Panc1 (cell line): ENCODE measurements around the gene TBX21. TPM values are rescaled to one million over a fixed set of nuclear protein-coding genes. Genes with fewer than 3 reads are reported as not detected.

ENCODE experiments used
- ATAC-seq: fragments of 200-7000 bp; cut with Tn5 transposase; 2 replicates; pipeline ENCODE4 v1.9.1; 2020; ENCODE audit warnings: mild to moderate bottlenecking, moderate library complexity
- BruUV-seq: library from RNA; stranded (reverse); fragments of 400-500 nt; replicated peaks from 2 replicates; lab custom pipeline; 2021; lab: Mats Ljungman, UMichigan
- CTCF ChIA-PET: fragments of 300-600 bp; sonication (Branson Sonifier 250); formaldehyde crosslinking; loops from one replicate; lab custom pipeline; 2022; ENCODE audit warnings: antibody characterized with exemption; lab: Charles Lee
- POLR2A ChIA-PET: fragments of 300-600 bp; sonication (Branson Sonifier 250); formaldehyde crosslinking; loops from one replicate; lab custom pipeline; 2022; ENCODE audit warnings: antibody characterized with exemption; lab: Charles Lee
- DNase-seq: peaks from one replicate; pipeline ENCODE4 v3.0.0-alpha.2; 2010; ENCODE audit warnings: low read depth, low spot score
- H3K27ac ChIP-seq: 2 replicates; pipeline ENCODE4 v1.5.1; 2011; ENCODE audit warnings: mild to moderate bottlenecking, low read length, inconsistent platforms
- H3K27me3 ChIP-seq: fragments of 200-500 bp; sonication (Bioruptor generic); 2 replicates; pipeline ENCODE4 v1.6.0; 2014; ENCODE audit warnings: low read length, inconsistent platforms; ENCODE audit not compliant: control insufficient read depth, insufficient read depth
- H3K36me3 ChIP-seq: fragments of 200-500 bp; sonication (Bioruptor generic); 2 replicates; pipeline ENCODE4 v1.5.1; 2014; ENCODE audit warnings: inconsistent platforms, mild to moderate bottlenecking, low read length, moderate library complexity; ENCODE audit not compliant: control insufficient read depth, insufficient read depth
- H3K4me1 ChIP-seq: 2 replicates; pipeline ENCODE4 v1.5.1; 2011; ENCODE audit warnings: inconsistent platforms, mild to moderate bottlenecking, low read length, moderate library complexity; ENCODE audit not compliant: control insufficient read depth, insufficient read depth
- H3K4me3 ChIP-seq, 2 experiments: 2 replicates each; pipeline ENCODE4 v1.5.1; 2011 to 2012; ENCODE audit warnings: low read depth in 2 of 2, low read length in 2 of 2, mild to moderate bottlenecking in 2 of 2, inconsistent platforms in 1 of 2, moderate library complexity in 1 of 2
- H3K9me3 ChIP-seq: fragments of 200-500 bp; sonication (Bioruptor generic); 2 replicates; pipeline ENCODE4 v1.5.1; 2014; ENCODE audit warnings: low read depth, mild to moderate bottlenecking, inconsistent platforms, low read length, moderate library complexity; ENCODE audit not compliant: control insufficient read depth, insufficient read depth
- CTCF ChIP-seq: fragments of 450-650 bp; IDR thresholded peaks from 2 replicates; pipeline ENCODE4 v1.5.1; 2017; ENCODE audit warnings: mild to moderate bottlenecking
- POLR2AphosphoS5 ChIP-seq: IDR thresholded peaks from 2 replicates; pipeline ENCODE4 v1.6.1; 2012; ENCODE audit warnings: mild to moderate bottlenecking, low read depth, low read length, moderate library complexity
- REST ChIP-seq, 2 experiments: IDR thresholded peaks; 2 replicates each; pipeline ENCODE4 v1.6.1; 2011 to 2012; ENCODE audit warnings: low read depth in 2 of 2, control low read depth in 1 of 2, low read length in 1 of 2, mild to moderate bottlenecking in 1 of 2, moderate library complexity in 1 of 2; ENCODE audit not compliant: insufficient read depth in 1 of 2
- SIN3A ChIP-seq: IDR thresholded peaks from 2 replicates; pipeline ENCODE4 v1.6.1; 2012; ENCODE audit warnings: low read depth, mild to moderate bottlenecking, low read length, moderate library complexity, borderline replicate concordance; ENCODE audit not compliant: insufficient read depth
- TCF7L2 ChIP-seq: IDR thresholded peaks from 2 replicates; pipeline ENCODE4 v1.6.1; 2011; ENCODE audit warnings: mild to moderate bottlenecking, low read depth, low read length, inconsistent platforms
- in situ Hi-C: cut with HindIII; loops from 2 replicates; pipeline ENCODE4 v1.10.0; 2016; ENCODE audit warnings: low sequenced_read_pairs, low pct_unique_long_range_greater_than_20kb
- intact Hi-C: fragments of 100-400 bp; cut with micrococcal nuclease; formaldehyde crosslinking; loops from one replicate; pipeline ENCODE4 v1.10.0; 2022; ENCODE audit not compliant: unreplicated experiment
- total RNA-seq: library from RNA; stranded (reverse); gene quantifications from one replicate; pipeline ENCODE4 v1.2.1, GENCODE V29; 2021; ENCODE audit not compliant: unreplicated experiment

TBX21 gene
- total RNA-seq, 1 experiment from 2014 or later: 0.10 TPM

GRCh38 chr17:47704736-47705135 lies 28.3 kb upstream of the TBX21 start:
- POLR2A ChIA-PET: no interaction called here
- no peaks in the 10 kb centered on the region for H3K27me3 ChIP-seq
- in situ Hi-C loops: no loop called here
- no peak overlapping the region for H3K4me3 ChIP-seq
- H3K9me3 ChIP-seq: no peaks in the 10 kb centered on the region
- DNase-seq (no peak), ATAC-seq (no peak)
- no TSS peak for BruUV-seq
- no peak overlapping the region for H3K27ac ChIP-seq
- TF ChIP-seq POLR2AphosphoS5 (no peak), CTCF (no peak), SIN3A (no peak), TCF7L2 (no peak), REST (IDR thresholded peaks at IDR 0.05; ENCODE audit: insufficient read depth in 1 of 2, low read depth in 2 of 2, low read length in 1 of 2) (no peak)
- H3K36me3 ChIP-seq: no peaks in the 10 kb centered on the region
- intact Hi-C loops: no loop called here
- CTCF ChIA-PET: no interaction called here
- H3K4me1 ChIP-seq: no peaks in the 10 kb centered on the region; the same call in 1 of the 2 replicates

- ATAC-seq (no peak), DNase-seq (no peak)
- H3K4me3 ChIP-seq: no peak overlapping the region
- POLR2A ChIA-PET: interaction anchor here (0.5 kb wide), 1 partner anchor 55 kb away, joined by 8 read pairs; no protein-coding TSS in a partner anchor
- BruUV-seq: no TSS peak
- H3K36me3 ChIP-seq: no peaks in the 10 kb centered on the region
- TF ChIP-seq TCF7L2 (no peak), REST (IDR thresholded peaks at IDR 0.05; ENCODE audit: insufficient read depth in 1 of 2, low read depth in 2 of 2, low read length in 1 of 2) (no peak), CTCF (no peak), SIN3A (no peak), POLR2AphosphoS5 (no peak)
- no peak overlapping the region for H3K27ac ChIP-seq
- intact Hi-C loops (no loop called here), in situ Hi-C loops (no loop called here)
- no peaks in the 10 kb centered on the region for H3K27me3 ChIP-seq
- no peaks in the 10 kb centered on the region; the same call in 1 of the 2 replicates for H3K4me1 ChIP-seq
- CTCF ChIA-PET: no interaction called here
- H3K9me3 ChIP-seq: no peaks in the 10 kb centered on the region
These were observed 27.2 kb upstream of the TBX21 start for GRCh38 chr17:47705536-47706530.
